ENCODE results near the gene ANAPC2.

Gene ANAPC2

GRCh38 chr9:137200311-137201204, 12.2 kb upstream of the ANAPC2 start, which contains the start of gene TPRN:
Gene TPRN, minus strand, starts transcription at chr9:137200741. Its CDS starts 30 bp downstream, at chr9:137200711.
- peak within 1 kb of the TSS; percentile 86 for H3K9ac ChIP-seq
- no peaks in the 10 kb centered on the region for H3K9me3 ChIP-seq
- peaks cover 69% of the 10 kb centered on the region for H3K4me1 ChIP-seq
- no peak for TF ChIP-seq Cebpa-rat (IDR thresholded peaks at IDR 0.05)
- peaks cover 4% of the 10 kb centered on the region; the same call in 1 of the 2 replicates for H3K27me3 ChIP-seq
- peak within 1 kb of the TSS; percentile 83 for H3K27ac ChIP-seq
- no peaks in the 10 kb centered on the region; the same call in 1 of the 2 replicates for H3K36me3 ChIP-seq
- peaks cover 81% of the 10 kb centered on the region for H4K20me1 ChIP-seq
- H3K4me2 ChIP-seq = peak within 1 kb of the TSS; percentile 100
- H3K4me3 ChIP-seq = peak within 1 kb of the TSS; percentile 88

GRCh38 chr9:137199411-137200121, 11.2 kb upstream of the ANAPC2 start:
- Histone ChIP-seq H3K4me2 (peak overlapping the region; percentile 100), H3K27me3 (peaks cover 4% of the 10 kb centered on the region; the same call in 1 of the 2 replicates), H3K9me3 (no peaks in the 10 kb centered on the region), H3K4me3 (peak overlapping the region; percentile 88), H3K36me3 (peaks cover 4% of the 10 kb centered on the region; the same call in 1 of the 2 replicates), H3K9ac (peak overlapping the region; percentile 69), H4K20me1 (peaks cover 84% of the 10 kb centered on the region), H3K27ac (no peak overlapping the region), H3K4me1 (peaks cover 67% of the 10 kb centered on the region)
- no peak for TF ChIP-seq Cebpa-rat (IDR thresholded peaks at IDR 0.05)

DNA sequence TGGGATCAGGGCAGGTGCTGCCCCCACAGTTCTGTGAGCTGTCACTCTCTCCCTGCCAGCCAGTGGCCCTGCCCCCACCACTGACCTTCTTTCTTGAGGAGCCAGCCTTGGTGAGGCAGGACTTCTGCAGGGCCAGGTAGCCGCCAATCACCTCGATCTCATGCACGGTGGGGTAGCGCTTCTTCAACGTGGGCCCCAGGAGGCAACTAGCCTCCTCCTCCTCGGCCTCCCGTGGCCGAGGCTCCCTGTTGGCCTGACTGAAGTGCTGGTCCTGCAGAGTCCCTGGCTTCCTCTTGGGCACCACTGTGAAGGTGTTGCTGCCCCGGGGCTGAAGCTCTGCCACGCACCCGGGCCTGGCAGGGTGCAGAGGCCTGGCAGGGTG, 10.5 kb upstream of the ANAPC2 start:
- Histone ChIP-seq H3K4me3 (peak overlapping the region; percentile 88; the same call in 1 of the 2 replicates), H3K9me3 (no peaks in the 10 kb centered on the region), H3K4me1 (peaks cover 67% of the 10 kb centered on the region), H3K27me3 (peaks cover 4% of the 10 kb centered on the region; the same call in 1 of the 2 replicates), H3K27ac (no peak overlapping the region), H3K4me2 (peak overlapping the region; percentile 100), H3K36me3 (peaks cover 4% of the 10 kb centered on the region; the same call in 1 of the 2 replicates), H4K20me1 (peaks cover 84% of the 10 kb centered on the region), H3K9ac (peak overlapping the region; percentile 69)
- no peak for TF ChIP-seq Cebpa-rat (IDR thresholded peaks at IDR 0.05)

GRCh38 chr9:137198051-137198901, 9.9 kb upstream of the ANAPC2 start:
- H3K27ac ChIP-seq = 0 out of 2 replicates have a peak overlapping the region, but pooled peaks have one; percentile 22

DNA sequence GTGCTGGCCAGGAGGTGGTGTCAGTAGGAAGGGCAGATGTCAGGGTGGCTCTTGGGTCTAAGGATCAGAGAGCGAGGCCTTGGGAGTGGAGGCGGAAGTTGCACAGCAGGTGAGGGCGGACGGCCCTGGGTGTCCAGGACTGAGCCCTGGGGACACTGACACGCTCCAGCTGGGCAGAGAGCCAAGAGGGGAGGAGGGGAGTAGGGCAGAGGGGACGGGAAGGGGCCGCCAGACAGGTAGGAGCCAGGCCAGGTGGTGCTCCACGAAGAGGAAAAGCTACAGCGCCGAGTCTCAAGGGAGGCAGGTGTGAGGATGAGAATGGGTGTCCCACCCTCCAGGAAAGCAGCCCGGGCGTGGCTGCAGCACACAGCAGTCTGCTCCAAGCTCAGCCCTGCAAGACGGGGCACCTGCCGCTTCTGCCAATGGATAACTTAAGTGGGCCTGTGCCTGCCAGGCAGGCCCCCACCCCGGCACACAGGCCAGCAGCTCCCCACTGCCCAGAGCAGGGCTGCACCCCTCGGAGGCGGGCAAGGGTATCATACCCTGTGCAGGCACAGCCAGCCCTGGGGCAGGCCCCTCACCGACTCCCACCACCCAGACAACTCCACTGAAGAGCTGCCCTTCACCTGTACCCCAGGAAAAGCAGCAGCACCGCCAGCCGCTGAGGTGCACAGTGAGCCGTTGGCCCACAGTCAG, 7.3 kb upstream of the ANAPC2 start:
- Histone ChIP-seq H3K4me2 (no peak overlapping the region), H4K20me1 (peaks cover 84% of the 10 kb centered on the region), H3K4me3 (no peak overlapping the region), H3K4me1 (peaks cover 69% of the 10 kb centered on the region), H3K9me3 (no peaks in the 10 kb centered on the region), H3K27ac (peak overlapping the region; percentile 30; the same call in 1 of the 2 replicates), H3K9ac (peak overlapping the region; percentile 48; the same call in 1 of the 2 replicates), H3K36me3 (peaks cover 32% of the 10 kb centered on the region), H3K27me3 (peaks cover 4% of the 10 kb centered on the region; the same call in 1 of the 2 replicates)
- no peak for TF ChIP-seq Cebpa-rat (IDR thresholded peaks at IDR 0.05)

More at GRCh38 chr9:137198051-137198901, 9.9 kb upstream of the ANAPC2 start:
- H3K9me3 ChIP-seq = no peaks in the 10 kb centered on the region
- peaks cover 6% of the 10 kb centered on the region; the same call in 1 of the 2 replicates for H3K36me3 ChIP-seq
- no peak for TF ChIP-seq Cebpa-rat (IDR thresholded peaks at IDR 0.05)
- peaks cover 67% of the 10 kb centered on the region for H3K4me1 ChIP-seq
- peaks cover 4% of the 10 kb centered on the region; the same call in 1 of the 2 replicates for H3K27me3 ChIP-seq
- H4K20me1 ChIP-seq = peaks cover 84% of the 10 kb centered on the region
- H3K4me3 ChIP-seq = peak overlapping the region; percentile 17; the same call in 1 of the 2 replicates
- H3K9ac ChIP-seq = peak overlapping the region; percentile 69
- H3K4me2 ChIP-seq = peak overlapping the region; percentile 100

DNA sequence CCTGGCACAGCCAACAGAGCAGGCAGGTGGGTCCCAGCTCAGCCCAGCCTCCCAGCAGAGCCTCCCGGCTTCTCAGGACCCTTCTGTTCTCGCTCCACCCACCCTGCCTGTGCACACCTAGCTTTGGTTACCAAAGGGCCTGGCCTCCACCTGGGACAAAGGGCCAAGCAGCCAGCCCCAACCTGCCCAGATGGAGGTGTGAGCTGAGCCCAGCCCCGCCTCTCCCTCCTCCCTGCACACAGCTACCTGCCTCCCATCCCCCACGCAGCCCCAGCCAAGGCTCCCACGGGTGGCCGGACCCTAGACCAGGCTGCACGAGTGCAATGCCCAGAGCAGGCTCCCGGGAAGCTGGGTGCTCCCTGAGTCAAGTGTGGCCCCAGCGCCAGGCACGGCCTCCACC, 6.5 kb upstream of the ANAPC2 start:
- peaks cover 77% of the 10 kb centered on the region for H3K4me1 ChIP-seq
- H3K9ac ChIP-seq = peak overlapping the region; percentile 48
- peaks cover 39% of the 10 kb centered on the region for H3K36me3 ChIP-seq
- TF ChIP-seq Cebpa-rat (IDR thresholded peaks at IDR 0.05) = no peak
- H3K27ac ChIP-seq = no peak overlapping the region
- peaks cover 92% of the 10 kb centered on the region for H4K20me1 ChIP-seq
- H3K27me3 ChIP-seq = peaks cover 4% of the 10 kb centered on the region; the same call in 1 of the 2 replicates
- H3K4me3 ChIP-seq = no peak overlapping the region
- no peak overlapping the region for H3K4me2 ChIP-seq
- H3K9me3 ChIP-seq = no peaks in the 10 kb centered on the region

GRCh38 chr9:137194388-137194787, 6.0 kb upstream of the ANAPC2 start:
- peaks cover 94% of the 10 kb centered on the region for H4K20me1 ChIP-seq
- H3K4me2 ChIP-seq = 0 out of 2 replicates have a peak overlapping the region, but pooled peaks have one; percentile 5
- no peak for TF ChIP-seq Cebpa-rat (IDR thresholded peaks at IDR 0.05)
- peaks cover 78% of the 10 kb centered on the region for H3K4me1 ChIP-seq
- peaks cover 42% of the 10 kb centered on the region for H3K36me3 ChIP-seq
- H3K9me3 ChIP-seq = no peaks in the 10 kb centered on the region
- H3K27me3 ChIP-seq = peaks cover 2% of the 10 kb centered on the region; the same call in 1 of the 2 replicates
- no peak overlapping the region for H3K27ac ChIP-seq
- peak overlapping the region; percentile 48 for H3K9ac ChIP-seq
- H3K4me3 ChIP-seq = no peak overlapping the region

- H3K27me3 ChIP-seq = no peaks in the 10 kb centered on the region
- TF ChIP-seq Cebpa-rat (IDR thresholded peaks at IDR 0.05) = no peak
- H4K20me1 ChIP-seq = peaks cover 94% of the 10 kb centered on the region
- no peak overlapping the region for H3K4me3 ChIP-seq
- H3K4me2 ChIP-seq = 0 out of 2 replicates have a peak overlapping the region, but pooled peaks have one; percentile 5
- H3K9ac ChIP-seq = peak overlapping the region; percentile 48
- H3K4me1 ChIP-seq = peaks cover 74% of the 10 kb centered on the region
- H3K27ac ChIP-seq = no peak overlapping the region
- peaks cover 42% of the 10 kb centered on the region for H3K36me3 ChIP-seq
- H3K9me3 ChIP-seq = no peaks in the 10 kb centered on the region
Observed at GRCh38 chr9:137193771-137194170, 5.4 kb upstream of the ANAPC2 start.

Data from BLaER1 (cell line).